Heart right ventricle (tissue), 16 donors: Measurements from ENCODE around the gene FRS3. TPM values are rescaled to one million over a fixed set of nuclear protein-coding genes. Genes with fewer than 3 reads are reported as not detected.
A peak's percentile ranks its signal among the peaks of the same experiment; 100 is the strongest.

ENCODE experiments used
- ATAC-seq, 8 donors: fragments of 200-7000 bp; cut with Tn5 transposase; one replicate each; pipeline ENCODE4 v1.9.1; 2020; ENCODE audit warnings: mild to moderate bottlenecking in 8 of 8, moderate library complexity in 8 of 8, moderate number of reproducible peaks in 1 of 8
- DNase-seq, 2 donors: peaks; one replicate each; pipeline ENCODE4 v3.0.0-alpha.2; 2020
- H3K27ac ChIP-seq, 10 donors: fragments of 200-600 bp; sonication (generic) in 2 of 10; one replicate each; pipeline versions ENCODE4 v1.5.0 to v1.8.0; 2020 to 2022; ENCODE audit warnings: mild to moderate bottlenecking in 3 of 10
- H3K27me3 ChIP-seq, 7 donors: fragments of 200-600 bp; one replicate each; pipeline ENCODE4 v1.8.0; 2021 to 2022; ENCODE audit warnings: mild to moderate bottlenecking in 2 of 7
- H3K36me3 ChIP-seq, 9 donors: fragments of 200-600 bp; sonication (generic) in 1 of 9; one replicate each; pipeline versions ENCODE4 v1.5.0 to v1.8.0; 2020 to 2022; ENCODE audit warnings: mild to moderate bottlenecking in 2 of 9
- H3K4me1 ChIP-seq, 9 donors: fragments of 200-600 bp; sonication (generic) in 1 of 9; one replicate each; pipeline versions ENCODE4 v1.5.0 to v1.8.0; 2020 to 2022; ENCODE audit warnings: mild to moderate bottlenecking in 4 of 9
- H3K4me3 ChIP-seq, 10 donors: fragments of 200-600 bp; sonication (generic) in 2 of 10; one replicate each; pipeline versions ENCODE4 v1.5.0 to v1.8.0; 2020 to 2022; ENCODE audit warnings: mild to moderate bottlenecking in 7 of 10, moderate library complexity in 2 of 10
- H3K9me3 ChIP-seq, 11 donors: fragments of 200-600 bp in 10 of 11; sonication (generic) in 2 of 11; one replicate each; pipeline versions ENCODE4 v1.5.0 to v1.8.0; 2013 to 2022; ENCODE audit warnings: mild to moderate bottlenecking in 2 of 11, control low read depth in 1 of 11, moderate library complexity in 1 of 11
- CTCF ChIP-seq, 9 donors: fragments of 200-600 bp; sonication (generic) in 2 of 9; IDR thresholded peaks; one replicate each; pipeline versions ENCODE4 v1.5.0 to v1.8.0; 2021 to 2022; ENCODE audit warnings: antibody characterized with exemption in 9 of 9, mild to moderate bottlenecking in 5 of 9, moderate library complexity in 1 of 9
- WGBS, 2 donors: extraction: QIAGEN DNeasy Blood & Tissue Kit; methylation state at CpG; one replicate each; pipeline ENCODE4 v1.1.7; 2013; ENCODE audit warnings: inconsistent platforms in 1 of 2; 5-methylcytosine and 5-hydroxymethylcytosine counted together
- intact Hi-C, 10 donors: fragments of 100-400 bp; cut with DNase I; formaldehyde crosslinking; loops; one replicate each; pipeline versions ENCODE4 v1.11.1 to v1.14.2; 2022
- long read RNA-seq, 3 donors: library from polyadenylated mRNA; unstranded; transcript quantifications; one replicate each; pipeline ENCODE4 v2.0.0, GENCODE V29; 2020 to 2021
- polyA plus RNA-seq, 2 donors: library from polyadenylated mRNA; stranded (reverse); fragments of 200-250 nt; gene quantifications; one replicate each; pipeline ENCODE4 v1.2.3, GENCODE V29; 2013
- total RNA-seq, 10 donors: library from RNA; stranded (reverse); fragmentation: NEBNext Ultra II Directional in 3 of 10; extraction: Animal tissue kit (Norgen Biotek cat#: 25700) in 3 of 10; gene quantifications; one replicate each; pipeline versions ENCODE4 v1.2.1 to v1.2.4, GENCODE V29; 2021 to 2023
- donor health status: Arrhythmogenic right ventricular cardiomyopathy.
- donor health status: ischemic (EF 13 %, LVEDD 7.1; RV severe dilation, severe dysfunction).
- donor health status: healthy with polysubstance abuse.
- donor health status: DM: no; HTN: yes; CAD: no.
- donor health status: DM: no; HTN: no; CAD: no.
- donor health status: ischemic (EF 25% LVEDD 6.9; RV normal size, moderate dysfunction).
- donor health status: ischemic (EF 25% LVEDD 5.7; RV mildly dilated, moderate dysfunction).
- donor health status: healthy.
- donor health status: DM: yes; HTN: yes; CAD: no.
- donor health status: Ischemic cardiomyopathy.
- donor health status: ischemic (EF 35%, LVEDD 5.7; RV mildly dilated, moderate dysfunction).
- donor health status: nonischemic (EF 11% LVEDD 7.7; RV severe dilation, severe dysfunction).
- donor health status: DM: yes; HTN: yes; CAD: no.
- donor health status: PGD.
- donor health status: ischemic (EF 29% LVEDD 5.4; RV normal size, mild dysfunction).
- donor health status: nonischemic (EF 23%, LVEDD 6.1; RV moderate dilation, normal function).

The FRS3 gene, protein sequence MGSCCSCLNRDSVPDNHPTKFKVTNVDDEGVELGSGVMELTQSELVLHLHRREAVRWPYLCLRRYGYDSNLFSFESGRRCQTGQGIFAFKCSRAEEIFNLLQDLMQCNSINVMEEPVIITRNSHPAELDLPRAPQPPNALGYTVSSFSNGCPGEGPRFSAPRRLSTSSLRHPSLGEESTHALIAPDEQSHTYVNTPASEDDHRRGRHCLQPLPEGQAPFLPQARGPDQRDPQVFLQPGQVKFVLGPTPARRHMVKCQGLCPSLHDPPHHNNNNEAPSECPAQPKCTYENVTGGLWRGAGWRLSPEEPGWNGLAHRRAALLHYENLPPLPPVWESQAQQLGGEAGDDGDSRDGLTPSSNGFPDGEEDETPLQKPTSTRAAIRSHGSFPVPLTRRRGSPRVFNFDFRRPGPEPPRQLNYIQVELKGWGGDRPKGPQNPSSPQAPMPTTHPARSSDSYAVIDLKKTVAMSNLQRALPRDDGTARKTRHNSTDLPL
- total RNA-seq (1 to 10 TPM; 4.1 to 8.7 (median 5.8) TPM), polyA plus RNA-seq (1 to 10 TPM; 2.8 to 8.0 TPM)
- long read RNA-seq, donor 1, partial matches to known transcripts = 1 of 5 reads
- long read RNA-seq, donor 1, other reads (novel, unspliced or antisense) = 4 of 5 reads
- long read RNA-seq, donor 2, partial matches to known transcripts = 1 of 7 reads
- long read RNA-seq, donor 2, other reads (novel, unspliced or antisense) = 2 of 7 reads
- long read RNA-seq, donor 3, partial matches to known transcripts = 0 of 9 reads
- long read RNA-seq, donor 3, other reads (novel, unspliced or antisense) = 9 of 9 reads

GRCh38 chr6:41779788-41780550 lies at the start of gene FRS3:
Gene FRS3 (minus strand): TSS chr6:41779900. CDS start chr6:41776987, 2,913 bp downstream.
- TF ChIP-seq CTCF (IDR thresholded peaks at IDR 0.05) = peak; percentile 87 to 98 (median 94)
- intact Hi-C loops = loop anchor here (1.0 to 10.0 kb wide), 17 partner anchors 43 to 435 kb away; partner anchors contain the start of genes TFEB (in 4 of the 10), MRPS10 (in 2 of the 10), USP49 (in 2 of the 10) and GUCA1A (in 1 of the 10)

GRCh38 chr6:41826343-41827022 lies 46.8 kb upstream of the FRS3 start:
- no peak for TF ChIP-seq CTCF (IDR thresholded peaks at IDR 0.05)
- WGBS, 2 donors = 100% methylated on average over 2 of the region's 2 CpGs
- Histone ChIP-seq H3K27me3 (no peaks in the 10 kb centered on the region), H3K9me3 (no peaks in the 10 kb centered on the region), H3K36me3 (peaks cover 0 to 4% (median 0%) of the 10 kb centered on the region in 9 donors), H3K4me1 (peaks cover 0 to 3% (median 0%) of the 10 kb centered on the region in 9 donors), H3K27ac (no peak overlapping the region), H3K4me3 (no peak overlapping the region)
- ATAC-seq = no peak
- intact Hi-C loops = no loop called here
- no peak for DNase-seq

More at GRCh38 chr6:41779788-41780550, at the start of gene FRS3:
- H3K4me1 ChIP-seq = peaks cover 11 to 59% (median 35%) of the 10 kb centered on the region in 9 donors
- H3K36me3 ChIP-seq = peaks cover 0 to 39% (median 11%) of the 10 kb centered on the region in 9 donors
- H3K27ac ChIP-seq = peak within 1 kb of the TSS; percentile 66 to 99 (median 94)
- ATAC-seq (peak; percentile 92 to 97 (median 94)), DNase-seq (peak; percentile 98 to 100)
- H3K4me3 ChIP-seq = peak within 1 kb of the TSS; percentile 65 to 99 (median 90)
- 0 to 1% methylated on average over 60 to 73 of the region's 73 CpGs for WGBS, 2 donors
- H3K27me3 ChIP-seq = no peaks in the 10 kb centered on the region
- H3K9me3 ChIP-seq = no peaks in the 10 kb centered on the region

DNA sequence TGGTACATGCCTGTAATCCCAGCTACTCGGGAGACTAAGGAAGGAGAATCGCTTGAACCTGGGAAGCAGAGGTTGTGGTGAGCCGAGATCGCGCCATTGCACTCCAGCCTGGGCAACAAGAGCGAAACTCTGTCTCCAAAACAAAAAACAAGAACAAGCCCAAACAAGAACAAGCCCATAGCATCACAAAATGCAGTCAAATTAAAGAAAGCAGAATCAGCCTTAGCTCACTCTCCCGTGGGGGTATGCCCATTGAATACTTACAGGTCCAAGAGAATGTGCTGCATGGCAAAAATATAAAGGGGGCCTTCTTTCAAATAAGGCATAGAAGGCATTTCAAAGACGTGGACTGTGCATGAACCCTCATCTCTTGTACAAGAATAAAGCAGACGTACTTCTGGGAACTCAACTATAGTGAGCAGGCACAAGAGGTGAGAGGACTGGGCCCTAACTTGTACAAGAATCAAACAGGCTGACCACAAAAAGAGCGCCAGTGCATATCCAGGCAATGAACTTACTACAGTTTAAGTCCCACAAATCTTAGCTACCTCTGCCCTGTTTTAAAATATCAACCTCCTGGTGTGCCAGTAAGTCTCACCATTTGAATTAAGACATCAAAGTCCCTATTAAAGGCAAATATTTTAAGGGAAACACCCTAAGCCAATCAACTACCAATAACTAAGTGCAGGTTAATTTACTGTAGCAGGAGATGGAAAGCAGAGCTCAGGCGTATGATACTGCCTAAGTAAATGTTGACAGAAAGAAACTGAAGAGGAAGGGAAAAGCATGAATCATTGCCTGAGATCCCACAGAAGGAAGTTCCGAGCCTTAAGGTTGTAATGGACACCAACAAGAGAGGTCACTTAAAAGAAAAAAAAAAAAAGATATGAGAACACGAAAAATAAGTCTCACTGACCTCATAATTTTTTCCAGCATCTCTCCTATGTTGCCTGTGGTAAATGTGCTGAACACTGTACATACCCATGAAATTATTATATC lies 45.2 kb upstream of the FRS3 start:
- no peak overlapping the region for H3K4me3 ChIP-seq
- intact Hi-C loops = no loop called here
- H3K36me3 ChIP-seq = peaks cover 0 to 4% (median 0%) of the 10 kb centered on the region in 9 donors
- H3K27ac ChIP-seq = no peak overlapping the region
- DNase-seq (no peak), ATAC-seq (no peak)
- H3K9me3 ChIP-seq = no peaks in the 10 kb centered on the region
- WGBS, 2 donors = 88% methylated on average over 13 of the region's 13 CpGs
- TF ChIP-seq CTCF (IDR thresholded peaks at IDR 0.05) = no peak
- peaks cover 0 to 3% (median 0%) of the 10 kb centered on the region in 9 donors for H3K4me1 ChIP-seq
- no peaks in the 10 kb centered on the region for H3K27me3 ChIP-seq
